PFSK-1 (cell line): Measurements from ENCODE around the gene WDFY2.

Experiments
- POLR2AphosphoS5 ChIP-seq: IDR thresholded peaks from 2 replicates; pipeline ENCODE4 v1.6.1; 2012; ENCODE audit warnings: low read depth, mild to moderate bottlenecking, control low read depth, low read length, moderate library complexity
- REST ChIP-seq, 2 experiments: IDR thresholded peaks; 2 replicates each; pipeline versions ENCODE4 v1.6.1 to v1.8.0; 2011 to 2012; ENCODE audit warnings: low read depth in 2 of 2, low read length in 2 of 2, control low read depth in 1 of 2, inconsistent platforms in 1 of 2, mild to moderate bottlenecking in 1 of 2, moderate library complexity in 1 of 2; ENCODE audit not compliant: insufficient read depth in 1 of 2
- SIN3A ChIP-seq: IDR thresholded peaks from 2 replicates; pipeline ENCODE4 v1.6.1; 2012; ENCODE audit warnings: mild to moderate bottlenecking, low read length, moderate library complexity, borderline replicate concordance; ENCODE audit not compliant: insufficient read depth

DNA sequence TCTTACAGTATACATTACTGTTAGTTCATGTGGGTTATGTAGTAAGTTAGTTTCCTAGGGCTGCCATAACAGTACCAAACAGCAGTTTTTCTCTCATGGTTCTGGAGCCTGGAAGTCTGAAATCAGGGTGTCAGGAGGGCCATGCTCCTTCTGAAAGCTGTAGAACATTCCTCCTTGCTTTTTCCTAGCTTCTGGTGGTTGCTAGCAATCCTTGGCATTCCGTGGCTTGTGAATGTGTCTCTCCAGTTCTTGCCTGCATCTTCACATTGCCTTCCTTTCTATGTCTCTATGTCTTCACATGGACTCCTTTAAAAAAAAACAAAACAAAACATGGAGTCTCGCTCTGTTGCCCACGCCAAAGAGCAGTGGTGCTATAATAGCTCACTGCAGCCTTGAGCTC lies 95.4 kb downstream of the WDFY2 start:
- TF ChIP-seq REST (IDR thresholded peaks at IDR 0.05; ENCODE audit: insufficient read depth in 1 of 2, low read depth in 2 of 2, low read length in 2 of 2) (no peak), POLR2AphosphoS5 (no peak), SIN3A (no peak)
